Loucy (cell line): Measurements from ENCODE around the gene GRB2.
"Not testable (repeated sequence)": the region's sequence is repeated elsewhere in the genome, so short reads cannot be mapped to it uniquely, and the experiment has no call there.

Experiments used
- H2AFZ ChIP-seq: fragments of 200-600 bp; sonication (generic); 2 replicates; pipeline ENCODE4 v1.6.0; 2016; ENCODE audit warnings: antibody characterized with exemption, mild to moderate bottlenecking, low read length, moderate library complexity
- H3F3A ChIP-seq: fragments of 200-600 bp; 2 replicates; pipeline ENCODE4 v1.6.0; 2016; ENCODE audit warnings: antibody characterized with exemption, low read depth, mild to moderate bottlenecking
- H3K27me3 ChIP-seq: fragments of 200-600 bp; sonication (generic); 2 replicates; pipeline ENCODE4 v1.6.1; 2014; ENCODE audit warnings: low read length, mild to moderate bottlenecking; ENCODE audit not compliant: insufficient read depth, poor library complexity, severe bottlenecking
- H3K36me3 ChIP-seq: fragments of 200-600 bp; sonication (generic); 2 replicates; pipeline ENCODE4 v1.6.1; 2016; ENCODE audit warnings: low read length; ENCODE audit not compliant: insufficient read depth
- H3K4me1 ChIP-seq: fragments of 200-600 bp; sonication (generic); 2 replicates; pipeline ENCODE4 v1.5.1; 2014; ENCODE audit warnings: low read length, mild to moderate bottlenecking; ENCODE audit not compliant: insufficient read depth, poor library complexity, severe bottlenecking
- H3K4me2 ChIP-seq: fragments of 200-600 bp; sonication (generic); 2 replicates; pipeline ENCODE4 v1.6.0; 2014; ENCODE audit warnings: antibody characterized with exemption, low read length, low read depth, mild to moderate bottlenecking; ENCODE audit not compliant: poor library complexity, severe bottlenecking
- H3K4me3 ChIP-seq: fragments of 200-600 bp; sonication (generic); 2 replicates; pipeline ENCODE4 v1.5.1; 2014; ENCODE audit warnings: low read length, mild to moderate bottlenecking, mixed read lengths; ENCODE audit not compliant: poor library complexity, severe bottlenecking
- H3K79me2 ChIP-seq: fragments of 200-600 bp; sonication (generic); 2 replicates; pipeline ENCODE4 v1.6.1; 2014; ENCODE audit warnings: low read length; ENCODE audit not compliant: insufficient read depth
- H3K9ac ChIP-seq: fragments of 200-600 bp; sonication (generic); 2 replicates; pipeline ENCODE4 v1.6.0; 2014; ENCODE audit warnings: mild to moderate bottlenecking, low read depth, low read length, moderate library complexity; ENCODE audit not compliant: poor library complexity, severe bottlenecking
- H3K9me2 ChIP-seq: fragments of 200-600 bp; sonication (generic); replicated peaks from 2 replicates; pipeline ENCODE4 v1.6.1; 2016; ENCODE audit warnings: low read depth, low read length, mixed read lengths
- H3K9me3 ChIP-seq: fragments of 200-600 bp; sonication (generic); 2 replicates; pipeline ENCODE4 v1.6.1; 2014; ENCODE audit warnings: mild to moderate bottlenecking, antibody characterized with exemption, low read length, low read depth; ENCODE audit not compliant: insufficient read depth
- H4K20me1 ChIP-seq: fragments of 200-600 bp; sonication (generic); 2 replicates; pipeline ENCODE4 v1.6.0; 2014; ENCODE audit warnings: antibody characterized with exemption, low read length, mild to moderate bottlenecking; ENCODE audit not compliant: insufficient read depth, poor library complexity, severe bottlenecking
- CTCF ChIP-seq: fragments of 200-600 bp; sonication (generic); conservative IDR thresholded peaks from 2 replicates; pipeline ENCODE4 v1.5.1; 2014; ENCODE audit warnings: mild to moderate bottlenecking, antibody characterized with exemption, low read length
- EZH2phosphoT487 ChIP-seq: fragments of 200-600 bp; IDR thresholded peaks from 2 replicates; pipeline ENCODE4 v1.6.1; 2018; ENCODE audit warnings: antibody characterized with exemption, mild to moderate bottlenecking, moderate library complexity, borderline replicate concordance

GRB2 gene

GRCh38 chr17:75442168-75443103 is 37.0 kb upstream of the GRB2 start:
- H3K9ac ChIP-seq: no peak overlapping the region
- no peak overlapping the region for H2AFZ ChIP-seq
- no peaks in the 10 kb centered on the region for H4K20me1 ChIP-seq
- no peak overlapping the region for H3K4me3 ChIP-seq
- H3K79me2 ChIP-seq: no peaks in the 10 kb centered on the region
- TF ChIP-seq EZH2phosphoT487 (no peak), CTCF (no peak)
- H3K9me2 ChIP-seq: no peaks in the 10 kb centered on the region
- H3K9me3 ChIP-seq: no peaks in the 10 kb centered on the region
- no peak overlapping the region for H3K4me2 ChIP-seq
- no peaks in the 10 kb centered on the region for H3K27me3 ChIP-seq
- no peaks in the 10 kb centered on the region for H3F3A ChIP-seq
- no peaks in the 10 kb centered on the region for H3K36me3 ChIP-seq
- no peaks in the 10 kb centered on the region for H3K4me1 ChIP-seq

DNA sequence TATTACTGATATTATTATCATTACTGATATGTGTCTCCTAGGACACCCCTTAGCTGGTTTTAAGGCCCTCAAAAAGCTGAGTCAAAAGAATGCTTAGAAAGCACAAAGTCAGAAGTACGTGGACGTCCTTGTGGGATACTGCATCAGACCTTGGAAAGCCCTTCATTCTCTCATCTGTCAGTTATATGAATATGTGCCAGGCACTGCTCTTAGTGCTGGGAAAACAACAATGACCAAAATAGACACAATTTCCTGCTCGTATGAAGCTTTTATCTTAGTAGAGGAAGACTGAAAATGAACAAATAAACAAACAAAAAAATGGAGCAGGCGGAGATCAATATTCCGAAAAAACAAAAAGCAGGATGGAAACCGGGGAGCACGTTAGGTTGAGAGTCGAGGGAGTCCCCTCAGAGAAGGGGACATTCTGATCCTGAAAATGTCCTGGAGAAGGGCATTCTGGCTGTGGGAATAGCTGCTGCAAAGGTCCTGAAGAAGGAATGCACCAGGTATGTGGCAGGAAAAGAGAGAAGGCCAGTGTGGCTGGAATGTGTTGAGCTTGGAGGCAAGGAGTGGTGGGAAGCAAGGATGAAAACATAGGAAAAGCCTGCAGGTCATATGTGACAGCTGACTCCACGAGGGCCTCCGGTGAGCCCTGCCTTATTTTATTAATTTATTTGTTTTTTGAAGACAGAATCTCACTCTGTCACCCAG is 35.4 kb upstream of the GRB2 start:
- no peaks in the 10 kb centered on the region for H4K20me1 ChIP-seq
- no peak overlapping the region for H3K9ac ChIP-seq
- no peaks in the 10 kb centered on the region for H3K79me2 ChIP-seq
- H3K9me2 ChIP-seq: no peaks in the 10 kb centered on the region
- H3K4me1 ChIP-seq: no peaks in the 10 kb centered on the region
- H2AFZ ChIP-seq: no peak overlapping the region
- no peaks in the 10 kb centered on the region for H3K9me3 ChIP-seq
- no peak overlapping the region for H3K4me3 ChIP-seq
- H3K27me3 ChIP-seq: no peaks in the 10 kb centered on the region
- TF ChIP-seq EZH2phosphoT487 (no peak), CTCF (no peak)
- no peaks in the 10 kb centered on the region for H3K36me3 ChIP-seq
- H3F3A ChIP-seq: no peaks in the 10 kb centered on the region
- no peak overlapping the region for H3K4me2 ChIP-seq

DNA sequence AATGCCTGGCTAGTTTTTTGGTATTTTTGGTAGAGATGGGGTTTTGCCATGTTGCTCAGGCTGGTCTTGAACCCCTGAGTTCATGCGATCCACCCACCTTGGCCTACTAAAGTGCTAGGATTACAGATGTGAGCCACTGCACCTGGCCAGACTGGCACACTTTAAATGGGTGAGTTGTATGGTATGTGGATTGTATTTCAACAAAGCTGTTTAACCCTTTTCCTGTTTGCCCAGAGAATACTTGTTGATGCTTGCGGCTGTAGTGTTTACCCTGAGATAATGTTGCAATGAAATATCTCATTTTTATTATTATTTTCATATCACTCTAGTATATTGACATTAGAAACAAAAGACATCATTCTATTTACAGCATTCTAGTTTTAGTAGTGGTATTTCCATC is 33.8 kb upstream of the GRB2 start:
- H3K4me3 ChIP-seq: no peak overlapping the region
- H2AFZ ChIP-seq: no peak overlapping the region
- H3K9me2 ChIP-seq: no peaks in the 10 kb centered on the region
- H3K36me3 ChIP-seq: no peaks in the 10 kb centered on the region
- H3K9ac ChIP-seq: no peak overlapping the region
- no peaks in the 10 kb centered on the region for H4K20me1 ChIP-seq
- TF ChIP-seq EZH2phosphoT487 (no peak), CTCF (no peak)
- no peaks in the 10 kb centered on the region for H3K79me2 ChIP-seq
- H3K9me3 ChIP-seq: no peaks in the 10 kb centered on the region
- H3F3A ChIP-seq: no peaks in the 10 kb centered on the region
- H3K4me2 ChIP-seq: no peak overlapping the region
- H3K4me1 ChIP-seq: no peaks in the 10 kb centered on the region
- peaks cover 8% of the 10 kb centered on the region for H3K27me3 ChIP-seq

DNA sequence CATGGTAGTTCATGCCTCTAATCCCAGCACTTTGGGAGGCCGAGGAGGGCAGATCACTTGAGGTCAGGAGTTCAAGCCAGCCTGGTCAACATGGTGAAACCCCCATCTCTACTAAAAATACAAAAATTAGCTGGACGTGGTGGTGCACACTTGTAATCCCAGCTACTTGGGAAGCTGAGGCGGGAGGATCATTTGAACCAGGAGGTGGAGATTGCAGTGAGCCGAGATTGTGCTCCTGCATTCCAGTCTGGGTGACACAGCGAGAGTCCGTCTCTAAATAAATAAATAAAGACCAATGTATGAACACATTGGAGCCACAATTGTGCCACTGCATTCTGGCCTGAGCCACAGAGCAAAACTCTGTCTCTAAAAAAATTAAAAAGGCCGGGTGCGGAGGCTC is 31.9 kb upstream of the GRB2 start:
- H3K27me3 ChIP-seq: peaks cover 11% of the 10 kb centered on the region
- H3F3A ChIP-seq, H3K4me3 ChIP-seq, H3K79me2 ChIP-seq, H3K4me2 ChIP-seq, H3K9me3 ChIP-seq, H2AFZ ChIP-seq, H3K4me1 ChIP-seq, H3K9me2 ChIP-seq, H3K36me3 ChIP-seq, H4K20me1 ChIP-seq, H3K9ac ChIP-seq: not testable (repeated sequence)

DNA sequence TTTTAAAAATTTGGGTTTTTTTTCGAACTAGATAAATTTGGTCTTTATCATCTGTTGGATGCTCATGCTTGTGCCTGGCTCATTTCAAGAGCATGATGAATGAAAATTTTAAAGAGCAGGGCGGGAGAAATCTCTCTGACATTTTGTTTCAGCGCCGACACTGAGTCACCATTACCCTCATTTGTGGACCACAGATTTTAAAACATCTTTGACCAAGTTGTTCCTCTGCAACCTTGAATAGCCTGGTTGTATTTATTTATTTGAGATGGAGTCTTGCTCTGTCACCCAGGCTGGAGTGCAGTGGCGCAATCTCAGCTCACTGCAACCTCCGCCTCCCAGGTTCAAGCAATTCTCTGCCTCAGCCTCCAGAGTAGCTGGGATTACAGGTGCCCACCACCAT is 29.0 kb upstream of the GRB2 start:
- not testable (repeated sequence) for H3K4me1 ChIP-seq, H4K20me1 ChIP-seq, H3K79me2 ChIP-seq, H3K9me3 ChIP-seq, H2AFZ ChIP-seq, H3K4me3 ChIP-seq, H3F3A ChIP-seq, H3K36me3 ChIP-seq, H3K4me2 ChIP-seq, H3K9ac ChIP-seq, H3K9me2 ChIP-seq
- H3K27me3 ChIP-seq: peaks cover 17% of the 10 kb centered on the region
